OCI-LY3 (cell line): Measurements from ENCODE around the gene OMG.
"Not testable (repeated sequence)": the region's sequence is repeated elsewhere in the genome, so short reads cannot be mapped to it uniquely, and the experiment has no call there.

ENCODE experiments used
- H2AFZ ChIP-seq: fragments of 200-600, 300-600 bp; shearing (Covaris generic); 2 replicates; pipeline ENCODE4 v1.6.0; 2014; ENCODE audit warnings: antibody characterized with exemption, low read depth, low read length
- H3K27ac ChIP-seq: fragments of 200-600, 300-600 bp; sonication (generic); 2 replicates; pipeline ENCODE4 v1.5.1; 2014; ENCODE audit warnings: mild to moderate bottlenecking, low read length, moderate library complexity, mixed read lengths
- H3K27me3 ChIP-seq: fragments of 200-600, 300-600 bp; sonication (generic); 2 replicates; pipeline ENCODE4 v1.6.1; 2014; ENCODE audit warnings: low read depth, low read length, mixed read lengths
- H3K36me3 ChIP-seq: fragments of 200-600, 300-600 bp; sonication (generic); replicated peaks from 2 replicates; pipeline ENCODE3; 2014; ENCODE audit warnings: low read depth, low read length, mixed read lengths
- H3K4me1 ChIP-seq: fragments of 300-600, 200-600 bp; sonication (generic); 2 replicates; pipeline ENCODE4 v1.6.1; 2014; ENCODE audit warnings: low read length, mixed read lengths
- H3K4me2 ChIP-seq: fragments of 200-600, 300-600 bp; sonication (generic); 2 replicates; pipeline ENCODE4 v1.6.1; 2014; ENCODE audit warnings: low read length, mixed read lengths
- H3K4me3 ChIP-seq: fragments of 300-600, 200-600 bp; sonication (generic); 2 replicates; pipeline ENCODE4 v1.5.1; 2014; ENCODE audit warnings: antibody characterized with exemption, mild to moderate bottlenecking, low read length, moderate library complexity
- H3K79me2 ChIP-seq: fragments of 300-600, 200-600 bp; shearing (Covaris generic); 2 replicates; pipeline ENCODE4 v1.6.1; 2014; ENCODE audit warnings: mild to moderate bottlenecking, low read length, mixed read lengths
- H3K9ac ChIP-seq: fragments of 300-600, 200-600 bp; shearing (Covaris generic); 2 replicates; pipeline ENCODE4 v1.6.0; 2014; ENCODE audit warnings: mild to moderate bottlenecking, low read length, moderate library complexity
- H3K9me3 ChIP-seq: fragments of 200-600, 300-600 bp; shearing (Covaris generic); 2 replicates; pipeline ENCODE4 v1.6.1; 2014; ENCODE audit warnings: low read length, mixed read lengths; ENCODE audit not compliant: insufficient read depth
- H4K20me1 ChIP-seq: fragments of 200-600, 300-600 bp; sonication (generic); 2 replicates; pipeline ENCODE4 v1.6.1; 2016; ENCODE audit warnings: low read length, mixed read lengths; ENCODE audit not compliant: insufficient read depth
- EZH2phosphoT487 ChIP-seq: fragments of 200-600 bp; shearing (Covaris generic); IDR thresholded peaks from 2 replicates; pipeline ENCODE4 v1.6.1; 2018; ENCODE audit warnings: antibody characterized with exemption, mixed run types, low read depth
- TF ChIP-seq, protein P1 (sequence below): fragments of 200-600, 300-600 bp; sonication (generic); IDR thresholded peaks from 2 replicates; pipeline ENCODE4 v1.5.1; 2014; ENCODE audit warnings: antibody characterized with exemption, low read length, low read depth

The OMG gene

DNA sequence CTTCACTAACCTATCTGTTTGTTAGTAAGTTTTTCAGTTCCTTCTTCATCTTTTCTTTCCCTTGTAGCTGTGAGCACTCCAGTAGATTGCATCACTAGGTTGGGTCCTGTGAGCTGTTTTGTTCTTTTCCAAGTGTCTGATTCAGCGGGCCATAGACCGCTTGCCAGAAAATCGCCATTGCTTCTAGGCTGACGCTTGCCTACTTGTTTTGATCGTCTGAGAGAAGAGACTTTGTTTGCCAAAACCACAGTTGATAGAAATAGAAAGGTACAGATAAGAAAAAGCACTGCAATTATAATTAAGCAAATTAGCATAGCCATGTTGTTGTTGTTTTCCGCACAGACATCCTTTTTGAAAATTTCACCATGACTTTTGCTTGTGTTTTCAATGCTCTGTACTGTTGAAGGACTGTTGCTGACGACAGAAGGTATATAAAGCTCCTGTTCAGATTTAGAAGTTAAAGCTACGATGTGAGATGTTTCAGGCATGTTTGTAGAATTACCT is 21.3 kb upstream of the OMG start:
- Histone ChIP-seq H3K4me1 (peaks cover 72% of the 10 kb centered on the region), H3K27me3 (no peaks in the 10 kb centered on the region), H3K9ac (peak overlapping the region; percentile 90), H3K36me3 (peaks cover 12% of the 10 kb centered on the region), H3K79me2 (peaks cover 77% of the 10 kb centered on the region), H3K4me3 (peak overlapping the region; percentile 78), H3K27ac (peak overlapping the region; percentile 98), H2AFZ (no peak overlapping the region), H3K9me3 (no peaks in the 10 kb centered on the region), H4K20me1 (no peaks in the 10 kb centered on the region), H3K4me2 (peak overlapping the region; percentile 85)
- no peak for TF ChIP-seq EZH2phosphoT487
- TF ChIP-seq, protein P1, sequence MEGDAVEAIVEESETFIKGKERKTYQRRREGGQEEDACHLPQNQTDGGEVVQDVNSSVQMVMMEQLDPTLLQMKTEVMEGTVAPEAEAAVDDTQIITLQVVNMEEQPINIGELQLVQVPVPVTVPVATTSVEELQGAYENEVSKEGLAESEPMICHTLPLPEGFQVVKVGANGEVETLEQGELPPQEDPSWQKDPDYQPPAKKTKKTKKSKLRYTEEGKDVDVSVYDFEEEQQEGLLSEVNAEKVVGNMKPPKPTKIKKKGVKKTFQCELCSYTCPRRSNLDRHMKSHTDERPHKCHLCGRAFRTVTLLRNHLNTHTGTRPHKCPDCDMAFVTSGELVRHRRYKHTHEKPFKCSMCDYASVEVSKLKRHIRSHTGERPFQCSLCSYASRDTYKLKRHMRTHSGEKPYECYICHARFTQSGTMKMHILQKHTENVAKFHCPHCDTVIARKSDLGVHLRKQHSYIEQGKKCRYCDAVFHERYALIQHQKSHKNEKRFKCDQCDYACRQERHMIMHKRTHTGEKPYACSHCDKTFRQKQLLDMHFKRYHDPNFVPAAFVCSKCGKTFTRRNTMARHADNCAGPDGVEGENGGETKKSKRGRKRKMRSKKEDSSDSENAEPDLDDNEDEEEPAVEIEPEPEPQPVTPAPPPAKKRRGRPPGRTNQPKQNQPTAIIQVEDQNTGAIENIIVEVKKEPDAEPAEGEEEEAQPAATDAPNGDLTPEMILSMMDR, result no peak

DNA sequence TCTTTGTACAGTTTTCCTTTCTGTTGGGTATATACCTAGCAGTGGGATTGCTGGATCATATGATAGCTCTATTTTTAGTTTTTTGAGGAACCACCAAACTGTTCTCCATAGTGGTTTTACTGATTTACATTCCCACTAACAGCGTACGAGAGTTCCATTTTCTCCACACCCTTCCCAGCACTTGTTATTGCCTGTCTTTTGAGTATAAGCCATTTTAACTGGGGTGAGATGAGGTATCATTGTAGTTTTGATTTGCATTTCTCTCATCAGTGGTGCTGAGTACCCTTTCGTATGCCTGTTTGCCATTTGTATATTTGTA is 17.7 kb upstream of the OMG start:
- no peaks in the 10 kb centered on the region for H3K9me3 ChIP-seq
- 0 out of 2 replicates have a peak overlapping the region, but pooled peaks have one; percentile 97 for H3K9ac ChIP-seq
- H3K4me2 ChIP-seq, result peak overlapping the region; percentile 96
- TF ChIP-seq, protein P1, result no peak
- TF ChIP-seq EZH2phosphoT487, result no peak
- no peak overlapping the region for H3K4me3 ChIP-seq
- peaks cover 17% of the 10 kb centered on the region for H3K36me3 ChIP-seq
- H3K27me3 ChIP-seq, result no peaks in the 10 kb centered on the region
- no peaks in the 10 kb centered on the region for H4K20me1 ChIP-seq
- H3K27ac ChIP-seq, result peak overlapping the region; percentile 98
- H3K79me2 ChIP-seq, result peaks cover 85% of the 10 kb centered on the region
- H2AFZ ChIP-seq, result no peak overlapping the region
- H3K4me1 ChIP-seq, result peaks cover 75% of the 10 kb centered on the region

DNA sequence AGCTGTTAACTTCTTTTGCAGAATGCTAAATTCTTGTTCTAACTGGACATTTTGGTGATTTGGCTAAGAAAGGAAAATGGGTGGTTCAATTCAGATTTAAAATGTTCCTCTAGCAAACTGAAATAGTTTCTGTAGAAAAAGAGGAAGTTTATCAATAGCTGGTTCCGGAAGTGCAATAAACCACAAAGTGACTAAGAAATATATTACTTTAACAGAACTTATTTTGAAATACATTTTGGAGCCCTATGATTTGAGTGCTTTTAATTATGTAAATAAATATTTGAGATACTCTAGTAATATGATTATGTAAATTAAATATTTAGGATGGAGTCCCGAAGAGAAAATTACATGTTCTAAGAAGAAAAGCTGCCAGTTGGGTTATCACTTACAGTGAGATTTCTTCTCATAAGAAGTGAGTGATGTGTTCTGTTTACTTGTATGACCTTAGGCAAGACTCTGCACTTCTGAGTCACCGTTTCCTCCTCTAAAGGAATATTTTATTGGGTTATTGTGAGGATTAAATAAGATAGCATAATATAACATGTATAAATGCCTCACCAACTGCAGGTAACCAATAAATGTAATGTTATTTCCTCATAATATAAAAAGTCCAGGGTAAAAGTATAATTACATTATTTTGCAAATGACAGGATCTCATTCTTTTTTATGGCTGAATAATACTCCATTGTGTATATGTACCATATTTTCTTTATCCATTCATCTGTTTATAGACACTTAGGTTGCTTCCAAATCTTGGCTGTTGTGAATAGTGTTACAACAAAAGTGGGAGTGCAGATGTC is 17.1 kb upstream of the OMG start, which contains the start of gene EVI2B:
TSS of gene EVI2B (minus strand) at position 73 of the 800 bp plus-strand sequence. CDS start 8,445 bp downstream, outside the sequence.
- H3K27ac ChIP-seq, result peak within 1 kb of the TSS; percentile 98
- no peaks in the 10 kb centered on the region for H4K20me1 ChIP-seq
- TF ChIP-seq EZH2phosphoT487, result no peak
- TF ChIP-seq, protein P1, result no peak
- no peak within 1 kb of the TSS for H2AFZ ChIP-seq
- peaks cover 75% of the 10 kb centered on the region for H3K4me1 ChIP-seq
- H3K9me3 ChIP-seq, result no peaks in the 10 kb centered on the region
- H3K36me3 ChIP-seq, result peaks cover 17% of the 10 kb centered on the region
- H3K9ac ChIP-seq, result peak within 1 kb of the TSS; percentile 97
- peaks cover 88% of the 10 kb centered on the region for H3K79me2 ChIP-seq
- H3K4me3 ChIP-seq, result peak within 1 kb of the TSS; percentile 82
- H3K4me2 ChIP-seq, result peak within 1 kb of the TSS; percentile 96
- H3K27me3 ChIP-seq, result no peaks in the 10 kb centered on the region

DNA sequence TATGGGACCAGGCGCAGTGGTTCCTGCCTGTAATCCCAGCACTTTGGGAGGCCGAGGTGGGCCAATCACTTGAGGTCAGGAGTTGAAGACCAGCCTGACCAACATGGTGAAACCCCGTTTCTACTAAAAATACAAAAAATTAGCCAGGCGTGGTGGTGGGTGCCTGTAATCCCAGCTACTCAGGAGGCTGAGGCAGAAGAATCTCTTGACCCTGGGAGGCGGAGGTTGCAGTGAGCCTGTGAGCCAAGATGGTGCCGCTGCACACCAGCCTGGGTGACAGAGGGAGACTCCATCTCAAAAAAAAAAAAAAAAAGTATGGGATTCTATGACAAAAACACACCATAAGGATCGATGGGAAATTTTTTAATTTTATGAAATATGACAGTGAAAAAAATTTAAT is 15.2 kb upstream of the OMG start:
- H3K4me2 ChIP-seq, result peak overlapping the region; percentile 96
- H3K4me3 ChIP-seq, result peak overlapping the region; percentile 82
- H3K9me3 ChIP-seq, H2AFZ ChIP-seq, H4K20me1 ChIP-seq, H3K27me3 ChIP-seq: not testable (repeated sequence)
- peaks cover 78% of the 10 kb centered on the region for H3K4me1 ChIP-seq
- peak overlapping the region; percentile 97 for H3K9ac ChIP-seq
- H3K27ac ChIP-seq, result peak overlapping the region; percentile 98
- H3K79me2 ChIP-seq, result peaks cover 90% of the 10 kb centered on the region
- peaks cover 15% of the 10 kb centered on the region for H3K36me3 ChIP-seq
